ENCODE data around the gene PCDH11X. TPM values are rescaled to one million over a fixed set of nuclear protein-coding genes. Genes with fewer than 3 reads are reported as not detected.
"Not testable (repeated sequence)": the region's sequence is repeated elsewhere in the genome, so short reads cannot be mapped to it uniquely, and the experiment has no call there.

PCDH11X gene
- total RNA-seq, 1 experiment from 2014 or later: 0.04 TPM

DNA sequence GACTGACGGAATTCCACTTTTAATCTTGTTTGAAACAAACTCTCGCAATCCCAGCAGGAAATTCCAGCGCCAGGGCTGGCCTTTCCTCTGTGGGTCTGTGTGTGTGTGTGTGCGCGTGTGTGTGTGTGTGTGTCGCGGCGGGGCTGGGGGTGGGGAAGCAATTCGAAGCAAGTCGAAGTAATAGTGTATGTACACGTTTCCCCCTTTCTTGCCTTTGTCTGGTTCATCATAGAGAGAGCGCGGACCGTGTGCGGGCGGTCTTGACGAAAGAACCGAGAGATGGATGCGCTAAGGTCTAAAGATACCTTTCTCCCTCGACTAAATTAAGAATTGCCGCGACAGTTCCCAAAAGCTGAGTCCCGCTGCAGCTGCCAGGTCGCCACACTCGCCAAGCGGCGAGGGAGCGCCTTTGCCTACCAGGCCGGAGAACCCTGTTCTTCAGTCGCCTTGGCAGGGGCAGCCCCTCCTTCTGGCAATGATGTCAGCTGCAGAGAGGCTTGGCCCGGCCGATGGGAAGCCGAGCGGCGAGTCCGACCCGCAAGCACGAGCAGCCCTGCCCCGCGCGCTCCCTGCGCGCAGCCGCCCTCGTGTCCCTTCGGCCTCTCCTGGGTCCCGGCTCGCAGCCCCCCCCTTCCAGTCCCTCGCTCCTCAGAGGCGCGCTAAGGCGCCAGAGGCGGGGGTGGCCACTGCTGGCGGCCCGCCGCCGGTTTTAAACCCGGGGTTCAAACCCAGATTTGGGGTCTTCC is 2.6 kb downstream of the PCDH11X start:
- H3K9ac ChIP-seq (ENCODE audit: low read length); H3K4me2 ChIP-seq (ENCODE audit: low read depth, low read length, poor library complexity, severe bottlenecking); H3K36me3 ChIP-seq (ENCODE audit: insufficient read depth, low read length); H2AFZ ChIP-seq (ENCODE audit: low read length); DNase-seq; H4K20me1 ChIP-seq (ENCODE audit: insufficient read depth, low read depth, low read length); H3K4me1 ChIP-seq (ENCODE audit: low read length); H3K27ac ChIP-seq (ENCODE audit: low read length); H3K27me3 ChIP-seq (ENCODE audit: low read length); H3K9me3 ChIP-seq (ENCODE audit: low read length); H3K4me3 ChIP-seq (ENCODE audit: low read length); H3K79me2 ChIP-seq (ENCODE audit: low read length); H3K9me2 ChIP-seq (replicated peaks; ENCODE audit: insufficient read depth, low read length): not testable (repeated sequence)

DNA sequence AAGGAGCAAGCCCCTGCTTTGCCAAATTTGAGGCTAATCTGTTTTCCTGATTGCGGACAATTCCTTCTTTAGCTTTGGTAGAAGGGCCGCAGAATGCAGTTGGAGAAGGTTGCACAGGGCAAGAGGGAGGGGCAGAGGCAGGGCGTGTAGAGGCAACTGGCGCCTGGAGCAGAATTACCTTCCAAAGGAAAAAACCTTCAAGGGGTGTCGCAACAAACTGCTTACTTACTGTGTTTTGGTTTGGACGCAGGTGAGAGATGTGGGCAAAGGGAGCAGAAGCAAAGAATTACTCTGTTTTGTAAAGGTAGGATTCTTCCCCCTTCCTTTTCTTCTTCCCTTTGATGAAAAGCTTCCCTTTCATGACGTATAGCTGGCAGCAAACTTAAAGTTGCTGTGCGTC is 3.6 kb downstream of the PCDH11X start:
- not testable (repeated sequence) for H3K27ac ChIP-seq (ENCODE audit: low read length); DNase-seq; H3K9me2 ChIP-seq (replicated peaks; ENCODE audit: insufficient read depth, low read length)

DNA sequence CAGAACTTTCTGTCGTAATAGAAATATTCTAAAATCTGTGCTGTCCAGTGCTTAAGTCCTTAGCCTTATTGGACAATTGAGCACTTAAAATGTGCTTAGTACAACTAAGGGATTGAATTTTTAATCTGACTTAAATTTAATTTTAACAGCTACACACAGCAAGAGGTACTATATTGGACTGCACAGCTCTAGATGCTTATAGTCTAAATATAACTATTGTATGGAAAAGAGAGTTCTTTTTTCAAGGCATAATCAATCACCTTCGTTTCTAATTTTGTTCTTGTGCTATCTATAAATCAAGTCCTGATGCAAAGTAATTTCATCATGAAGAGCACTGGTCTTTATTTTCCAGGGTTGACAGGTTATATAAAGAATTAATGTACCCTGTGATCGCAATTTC is 38.4 kb downstream of the PCDH11X start:
- H3K9ac ChIP-seq (ENCODE audit: low read length); H3K4me1 ChIP-seq (ENCODE audit: low read length); H4K20me1 ChIP-seq (ENCODE audit: insufficient read depth, low read depth, low read length); H3K36me3 ChIP-seq (ENCODE audit: insufficient read depth, low read length); H2AFZ ChIP-seq (ENCODE audit: low read length); H3K9me3 ChIP-seq (ENCODE audit: low read length); H3K4me2 ChIP-seq (ENCODE audit: low read depth, low read length, poor library complexity, severe bottlenecking); H3K27ac ChIP-seq (ENCODE audit: low read length); DNase-seq; H3K79me2 ChIP-seq (ENCODE audit: low read length); H3K27me3 ChIP-seq (ENCODE audit: low read length); H3K4me3 ChIP-seq (ENCODE audit: low read length); H3K9me2 ChIP-seq (replicated peaks; ENCODE audit: insufficient read depth, low read length): not testable (repeated sequence)

More for the DNA sequence above, 3.6 kb downstream of the PCDH11X start:
- not testable (repeated sequence) for H2AFZ ChIP-seq (ENCODE audit: low read length); H3K9ac ChIP-seq (ENCODE audit: low read length); H3K4me3 ChIP-seq (ENCODE audit: low read length); H3K4me1 ChIP-seq (ENCODE audit: low read length); H3K4me2 ChIP-seq (ENCODE audit: low read depth, low read length, poor library complexity, severe bottlenecking); H3K36me3 ChIP-seq (ENCODE audit: insufficient read depth, low read length); H3K27me3 ChIP-seq (ENCODE audit: low read length); H3K9me3 ChIP-seq (ENCODE audit: low read length); H4K20me1 ChIP-seq (ENCODE audit: insufficient read depth, low read depth, low read length); H3K79me2 ChIP-seq (ENCODE audit: low read length)

DNA sequence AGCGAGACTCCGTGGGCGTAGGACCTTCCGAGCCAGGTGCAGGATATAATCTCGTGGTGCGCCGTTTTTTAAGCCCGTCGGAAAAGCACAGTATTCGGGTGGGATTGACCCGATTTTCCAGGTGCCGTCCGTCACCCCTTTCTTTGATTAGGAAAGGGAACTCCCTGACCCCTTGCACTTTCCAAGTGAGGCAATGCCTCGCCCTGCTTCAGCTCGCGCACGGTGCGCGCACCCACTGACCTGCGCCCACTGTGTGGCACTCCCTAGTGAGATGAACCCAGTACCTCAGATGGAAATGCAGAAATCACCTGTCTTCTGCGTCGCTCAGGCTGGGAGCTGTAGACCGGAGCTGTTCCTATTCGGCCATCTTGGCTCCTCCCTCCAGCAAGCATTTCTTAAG is 46.1 kb downstream of the PCDH11X start:
- H3K4me2 ChIP-seq (ENCODE audit: low read depth, low read length, poor library complexity, severe bottlenecking); H3K36me3 ChIP-seq (ENCODE audit: insufficient read depth, low read length); H3K4me3 ChIP-seq (ENCODE audit: low read length); DNase-seq; H4K20me1 ChIP-seq (ENCODE audit: insufficient read depth, low read depth, low read length); H3K79me2 ChIP-seq (ENCODE audit: low read length); H3K27ac ChIP-seq (ENCODE audit: low read length); H3K9me2 ChIP-seq (replicated peaks; ENCODE audit: insufficient read depth, low read length); H3K9ac ChIP-seq (ENCODE audit: low read length); H2AFZ ChIP-seq (ENCODE audit: low read length); H3K4me1 ChIP-seq (ENCODE audit: low read length); H3K27me3 ChIP-seq (ENCODE audit: low read length); H3K9me3 ChIP-seq (ENCODE audit: low read length): not testable (repeated sequence)

Small RNA genes lying within 50 kb of the gene (small RNA-seq; reads per million reads assigned to genes)
- 0.16 reads per million for gene RNU2-26P
